ENCODE results near the gene KDM5C. TPM values are rescaled to one million over a fixed set of nuclear protein-coding genes. Genes with fewer than 3 reads are reported as not detected.

The KDM5C gene
- total and polyA plus RNA-seq, 11 donors, result 23.8 to 67.2 (median 34.3) TPM

DNA sequence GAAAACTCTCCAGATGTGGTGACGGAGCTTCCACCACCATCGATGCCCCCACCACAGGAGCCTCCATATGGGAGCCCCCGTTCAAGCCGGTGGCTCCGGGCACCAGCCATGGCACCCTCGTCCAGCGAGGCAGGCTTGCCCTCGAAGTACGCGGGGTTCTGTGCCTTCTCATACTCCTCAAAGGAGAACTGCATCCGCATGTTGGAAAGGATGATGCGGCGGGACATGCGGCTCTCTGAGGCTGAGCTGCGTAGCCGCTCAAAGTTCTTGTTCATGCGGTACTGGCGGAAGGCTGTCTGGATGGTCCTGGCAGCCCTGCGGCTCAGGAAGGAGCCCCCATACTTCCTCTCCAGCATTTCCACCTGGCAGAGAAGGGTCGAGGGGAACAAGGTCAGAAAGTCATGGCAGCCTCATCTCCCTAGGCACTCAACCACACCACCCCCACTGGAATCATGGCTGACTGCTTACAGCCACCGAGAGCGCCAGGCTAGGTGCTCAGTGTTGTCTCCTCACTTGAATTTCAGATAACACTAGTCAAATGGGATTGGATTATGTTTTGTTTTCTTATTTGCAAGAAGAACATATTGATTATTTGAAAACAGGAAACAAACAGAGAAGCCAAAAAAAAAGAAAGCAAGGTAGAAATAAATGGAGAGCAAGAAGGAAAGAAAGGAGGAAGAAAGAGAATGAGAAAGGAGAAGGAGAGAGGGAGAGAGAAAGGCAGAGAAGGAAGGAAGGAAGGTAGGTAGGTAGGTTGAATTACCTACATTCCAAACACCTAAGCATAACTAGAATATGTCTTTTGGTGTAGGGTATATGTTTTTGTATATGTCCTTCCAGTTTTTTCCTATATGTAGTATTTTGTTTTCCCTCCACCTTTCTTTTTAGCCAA is 29.8 kb upstream of the KDM5C start:
- DNase-seq, result no peak
- Histone ChIP-seq H3K4me1 (no peaks in the 10 kb centered on the region), H3K9me3 (no peaks in the 10 kb centered on the region), H3K27me3 (peaks cover 0 to 22% (median 0%) of the 10 kb centered on the region in 9 donors), H3K36me3 (peaks cover 0 to 9% (median 0%) of the 10 kb centered on the region in 9 donors), H3K4me3 (no peak overlapping the region), H3K27ac (no peak overlapping the region)
- intact Hi-C loops (cut with DNase I), result no loop called here
- TF ChIP-seq POLR2A (IDR thresholded peaks at IDR 0.05) (no peak), CTCF (IDR thresholded peaks at IDR 0.05) (no peak)
- 81 to 95% (median 92%) methylated on average over 9 to 22 of the region's 22 CpGs for WGBS, 4 donors
- ATAC-seq, result no peak

DNA sequence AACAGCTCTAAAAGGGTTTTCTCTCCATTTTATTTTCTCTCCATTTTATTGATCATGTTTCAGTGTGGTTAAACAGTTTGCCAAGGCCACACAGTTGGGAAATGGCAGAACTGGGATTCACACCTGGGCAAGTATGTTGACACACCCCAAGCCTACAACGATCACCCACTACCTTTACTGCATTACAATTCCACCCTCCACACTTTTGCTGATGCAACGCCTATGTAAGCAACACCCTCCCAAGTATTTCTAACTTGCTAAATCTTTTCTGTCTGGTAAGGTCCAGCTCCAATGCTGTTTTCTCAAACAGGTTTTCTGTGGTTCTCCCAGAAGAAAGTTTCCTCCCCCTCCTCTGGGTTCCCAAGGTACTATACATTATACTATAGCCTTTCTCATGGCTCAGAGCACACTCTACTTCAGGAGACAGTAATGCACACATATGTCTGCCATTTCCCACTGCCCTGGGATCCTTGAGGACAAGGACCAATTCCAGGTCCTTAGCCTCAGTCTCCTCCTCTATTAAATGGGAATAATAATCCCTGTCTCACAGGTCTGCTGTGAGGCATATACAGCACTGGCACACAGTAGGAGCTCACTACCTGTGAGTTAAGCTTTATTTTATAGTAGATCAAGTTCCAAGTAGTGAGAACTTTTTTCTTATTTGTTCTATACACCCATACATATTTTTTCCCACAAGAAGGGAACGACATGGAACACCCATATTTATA is 28.4 kb upstream of the KDM5C start:
- H3K27ac ChIP-seq, result no peak overlapping the region
- no peak for ATAC-seq
- H3K4me1 ChIP-seq, result no peaks in the 10 kb centered on the region
- no peaks in the 10 kb centered on the region for H3K9me3 ChIP-seq
- no peak overlapping the region for H3K4me3 ChIP-seq
- intact Hi-C loops (cut with DNase I), result no loop called here
- TF ChIP-seq CTCF (IDR thresholded peaks at IDR 0.05) (no peak), POLR2A (IDR thresholded peaks at IDR 0.05) (no peak)
- H3K36me3 ChIP-seq, result peaks cover 0 to 9% (median 0%) of the 10 kb centered on the region in 9 donors
- 78 to 93% (median 88%) methylated on average over 3 of the region's 3 CpGs for WGBS, 4 donors
- H3K27me3 ChIP-seq, result peaks cover 0 to 22% (median 0%) of the 10 kb centered on the region in 9 donors
- DNase-seq, result no peak

GRCh38 chrX:53251307-53251706 is 26.3 kb upstream of the KDM5C start:
- no peak overlapping the region for H3K4me3 ChIP-seq
- DNase-seq (no peak), ATAC-seq (no peak)
- WGBS, 4 donors, result 63 to 79% (median 68%) methylated on average over 2 of the region's 2 CpGs
- no peaks in the 10 kb centered on the region for H3K9me3 ChIP-seq
- H3K4me1 ChIP-seq, result no peaks in the 10 kb centered on the region
- no peak overlapping the region for H3K27ac ChIP-seq
- intact Hi-C loops (cut with DNase I), result no loop called here
- peaks cover 0 to 22% (median 0%) of the 10 kb centered on the region in 9 donors for H3K36me3 ChIP-seq
- H3K27me3 ChIP-seq, result peaks cover 0 to 14% (median 0%) of the 10 kb centered on the region in 9 donors
- TF ChIP-seq POLR2A (IDR thresholded peaks at IDR 0.05), result no peak
- no peak for TF ChIP-seq CTCF (IDR thresholded peaks at IDR 0.05)

DNA sequence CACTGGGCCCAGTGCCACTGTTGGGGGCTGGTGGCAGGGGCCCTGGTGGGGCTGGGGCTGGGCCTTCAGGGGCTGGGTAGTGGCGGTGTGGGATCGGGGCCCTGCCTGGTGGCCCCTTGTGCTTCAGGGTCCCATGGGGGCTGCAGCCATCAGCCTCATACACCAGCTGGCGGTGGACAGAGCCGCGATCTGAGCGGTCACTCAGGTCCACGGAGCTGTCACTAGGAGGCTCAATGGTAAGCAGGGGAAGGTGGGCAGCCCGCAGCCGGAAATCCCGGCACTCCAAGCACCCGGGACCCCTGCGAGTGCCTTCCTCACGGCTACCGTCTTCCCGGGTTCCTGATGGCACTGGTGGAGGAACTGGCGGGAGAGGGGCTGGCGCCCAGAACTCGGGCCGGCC is 25.5 kb upstream of the KDM5C start:
- Histone ChIP-seq H3K27me3 (peaks cover 0 to 18% (median 0%) of the 10 kb centered on the region in 9 donors), H3K4me3 (no peak overlapping the region), H3K4me1 (no peaks in the 10 kb centered on the region), H3K36me3 (peaks cover 0 to 23% (median 0%) of the 10 kb centered on the region in 9 donors), H3K27ac (no peak overlapping the region), H3K9me3 (no peaks in the 10 kb centered on the region)
- DNase-seq (no peak), ATAC-seq (no peak)
- TF ChIP-seq CTCF (IDR thresholded peaks at IDR 0.05) (no peak), POLR2A (IDR thresholded peaks at IDR 0.05) (no peak)
- intact Hi-C loops (cut with DNase I), result no loop called here
- 93 to 95% (median 95%) methylated on average over 10 to 19 of the region's 19 CpGs for WGBS, 4 donors

Data from heart left ventricle (tissue), 16 donors.